IMR-90 (cell line): ENCODE measurements around the gene FTCDNL1. TPM values are rescaled to one million over a fixed set of nuclear protein-coding genes. Genes with fewer than 3 reads are reported as not detected.

Experiments
- ATAC-seq: fragments of 200-7000 bp; cut with Tn5 transposase; 2 replicates; pipeline ENCODE4 v1.9.1; 2020; ENCODE audit warnings: low read depth, mild to moderate bottlenecking, moderate library complexity
- BruUV-seq: library from RNA; stranded (reverse); fragments of 400-500 nt; replicated peaks from 2 replicates; lab custom pipeline; 2021; lab: Mats Ljungman, UMichigan
- CTCF ChIA-PET: fragments of 300-600 bp; formaldehyde crosslinking; extraction: SDS; loops from one replicate; lab custom pipeline; 2021; ENCODE audit warnings: antibody characterized with exemption; lab: Yijun Ruan, JAX
- POLR2A ChIA-PET: fragments of 300-600 bp; sonication (Branson Sonifier 250); formaldehyde crosslinking; loops from one replicate; lab custom pipeline; 2022; ENCODE audit warnings: antibody characterized with exemption; ENCODE audit not compliant: unreplicated experiment; lab: Charles Lee
- DNase-seq: peaks from one replicate; pipeline ENCODE4 v3.0.0; 2013
- H2AFZ ChIP-seq: replicated peaks from 2 replicates; pipeline ENCODE3; 2013; ENCODE audit warnings: low read length, mild to moderate bottlenecking; ENCODE audit not compliant: poor library complexity
- H2AK5ac ChIP-seq: 2 replicates; pipeline ENCODE4 v1.6.1; 2013; ENCODE audit warnings: low read depth, low read length, inconsistent platforms
- H2AK9ac ChIP-seq: replicated peaks from 2 replicates; pipeline ENCODE3; 2013; ENCODE audit warnings: mild to moderate bottlenecking, low read depth, low read length, moderate library complexity; ENCODE audit not compliant: poor library complexity
- H2BK120ac ChIP-seq: 2 replicates; pipeline ENCODE4 v1.6.1; 2013; ENCODE audit warnings: low read depth, low read length, inconsistent platforms
- H2BK15ac ChIP-seq: 3 replicates; pipeline ENCODE4 v1.6.1; 2013; ENCODE audit warnings: low read depth, low read length, inconsistent platforms
- H2BK20ac ChIP-seq: 2 replicates; pipeline ENCODE4 v1.6.1; 2013; ENCODE audit warnings: low read depth, mild to moderate bottlenecking, inconsistent platforms, low read length, moderate library complexity
- H2BK5ac ChIP-seq: 2 replicates; pipeline ENCODE4 v1.6.1; 2013; ENCODE audit warnings: mild to moderate bottlenecking, low read depth, low read length, inconsistent platforms; ENCODE audit not compliant: poor library complexity, severe bottlenecking
- H3K14ac ChIP-seq: replicated peaks from 2 replicates; pipeline ENCODE4 v1.6.1; 2013; ENCODE audit warnings: low read depth, low read length, inconsistent platforms
- H3K18ac ChIP-seq: 2 replicates; pipeline ENCODE4 v1.6.1; 2013; ENCODE audit warnings: low read depth, low read length, control low read depth
- H3K23ac ChIP-seq: 2 replicates; pipeline ENCODE4 v1.6.1; 2013; ENCODE audit warnings: low read depth, low read length, inconsistent platforms
- H3K27ac ChIP-seq: 2 replicates; pipeline ENCODE4 v1.5.1; 2013; ENCODE audit warnings: mild to moderate bottlenecking, control low read depth, low read length; ENCODE audit not compliant: insufficient read depth
- H3K27me3 ChIP-seq: 2 replicates; pipeline ENCODE4 v1.6.1; 2013; ENCODE audit warnings: low read length; ENCODE audit not compliant: control insufficient read depth, insufficient read depth
- H3K36me3 ChIP-seq: 2 replicates; pipeline ENCODE4 v1.6.1; 2013; ENCODE audit warnings: low read length, mixed read lengths; ENCODE audit not compliant: control insufficient read depth, insufficient read depth
- H3K4ac ChIP-seq: 2 replicates; pipeline ENCODE4 v1.6.1; 2013; ENCODE audit warnings: low read depth, low read length, inconsistent platforms
- H3K4me1 ChIP-seq: 2 replicates; pipeline ENCODE4 v1.6.1; 2013; ENCODE audit warnings: low read length, mixed read lengths; ENCODE audit not compliant: control insufficient read depth, insufficient read depth
- H3K4me2 ChIP-seq: 2 replicates; pipeline ENCODE4 v1.6.1; 2013; ENCODE audit warnings: low read depth, mild to moderate bottlenecking, control low read depth, low read length, moderate library complexity
- H3K4me3 ChIP-seq: 2 replicates; pipeline ENCODE4 v1.5.1; 2013; ENCODE audit warnings: low read depth, mild to moderate bottlenecking, control low read depth, low read length, moderate library complexity; ENCODE audit not compliant: insufficient read depth
- H3K56ac ChIP-seq: 2 replicates; pipeline ENCODE4 v1.6.1; 2013; ENCODE audit warnings: low read length, inconsistent platforms; ENCODE audit not compliant: insufficient read depth; ENCODE audit errors: extremely low read depth
- H3K79me1 ChIP-seq, 2 experiments: 2 replicates each; pipeline ENCODE4 v1.6.1; 2013; ENCODE audit warnings: low read length in 2 of 2, inconsistent platforms in 1 of 2, low read depth in 1 of 2
- H3K9ac ChIP-seq: 2 replicates; pipeline ENCODE4 v1.6.1; 2013; ENCODE audit warnings: low read depth, low read length, control low read depth
- H3K9me1 ChIP-seq: 2 replicates; pipeline ENCODE4 v1.6.1; 2013; ENCODE audit warnings: low read length, inconsistent platforms; ENCODE audit not compliant: insufficient read depth
- H3K9me3 ChIP-seq: 2 replicates; pipeline ENCODE4 v1.6.1; 2013; ENCODE audit warnings: low read length; ENCODE audit not compliant: control insufficient read depth, insufficient read depth
- H4K20me1 ChIP-seq: 2 replicates; pipeline ENCODE4 v1.6.1; 2013; ENCODE audit warnings: low read length, inconsistent platforms; ENCODE audit not compliant: insufficient read depth
- H4K5ac ChIP-seq: 2 replicates; pipeline ENCODE4 v1.6.1; 2013; ENCODE audit warnings: mild to moderate bottlenecking, low read depth, low read length, control low read depth
- H4K8ac ChIP-seq, 2 experiments: 2 replicates each; pipeline ENCODE4 v1.6.1; 2013; ENCODE audit warnings: low read depth in 2 of 2, low read length in 2 of 2, control low read depth in 1 of 2, inconsistent platforms in 1 of 2
- H4K91ac ChIP-seq: 2 replicates; pipeline ENCODE4 v1.6.1; 2013; ENCODE audit warnings: low read depth, low read length, inconsistent platforms; ENCODE audit not compliant: insufficient read depth
- BHLHE40 ChIP-seq: fragments of 150-350 bp; IDR thresholded peaks from 2 replicates; pipeline ENCODE4 v1.6.1; 2016; ENCODE audit warnings: mild to moderate bottlenecking, low read depth, low read length
- CEBPB ChIP-seq: IDR thresholded peaks from 2 replicates; pipeline ENCODE4 v1.6.1; 2012; ENCODE audit warnings: low read depth, low read length, improper control_type of control experiment
- CHD1 ChIP-seq: IDR thresholded peaks from 2 replicates; pipeline ENCODE4 v1.6.1; 2012; ENCODE audit warnings: low read depth, low read length, improper control_type of control experiment
- CTCF ChIP-seq: conservative IDR thresholded peaks from 2 replicates; pipeline ENCODE4 v1.5.1; 2012; ENCODE audit warnings: mild to moderate bottlenecking, low read depth, low read length, improper control_type of control experiment
- ELK1 ChIP-seq: fragments of 150-350 bp; IDR thresholded peaks from 2 replicates; pipeline ENCODE4 v1.6.1; 2016; ENCODE audit warnings: low read depth, mild to moderate bottlenecking, low read length, moderate library complexity, borderline replicate concordance
- MAFK ChIP-seq: IDR thresholded peaks from 2 replicates; pipeline ENCODE4 v1.6.1; 2012; ENCODE audit warnings: low read depth, low read length, improper control_type of control experiment
- MAZ ChIP-seq: IDR thresholded peaks from 2 replicates; pipeline ENCODE4 v1.6.1; 2012; ENCODE audit warnings: low read depth, mild to moderate bottlenecking, low read length, improper control_type of control experiment, moderate library complexity, borderline replicate concordance
- NFE2L2 ChIP-seq: fragments of 150-350 bp; IDR thresholded peaks from 2 replicates; pipeline ENCODE4 v1.6.1; 2016; ENCODE audit warnings: low read depth, mild to moderate bottlenecking, low read length
- POLR2A ChIP-seq: IDR thresholded peaks from 2 replicates; pipeline ENCODE4 v1.6.1; 2012; ENCODE audit warnings: mild to moderate bottlenecking, low read depth, low read length
- RAD21 ChIP-seq: IDR thresholded peaks from 2 replicates; pipeline ENCODE4 v1.6.1; 2012; ENCODE audit warnings: low read length, improper control_type of control experiment
- RCOR1 ChIP-seq: IDR thresholded peaks from 2 replicates; pipeline ENCODE4 v1.6.1; 2012; ENCODE audit warnings: mild to moderate bottlenecking, low read length, improper control_type of control experiment; ENCODE audit not compliant: insufficient replicate concordance
- RFX5 ChIP-seq: IDR thresholded peaks from 2 replicates; pipeline ENCODE4 v1.8.0; 2012; ENCODE audit warnings: low read depth, mild to moderate bottlenecking, low read length, moderate library complexity
- SMC3 ChIP-seq: fragments of 150-350 bp; IDR thresholded peaks from 2 replicates; pipeline ENCODE4 v1.6.1; 2016; ENCODE audit warnings: low read depth, mild to moderate bottlenecking, antibody characterized with exemption, low read length, moderate library complexity
- USF2 ChIP-seq: fragments of 150-350 bp; IDR thresholded peaks from 2 replicates; pipeline ENCODE4 v1.6.1; 2017; ENCODE audit warnings: mild to moderate bottlenecking, antibody characterized with exemption, low read length, low read depth
- WGBS, 2 experiments: methylation state at CpG; one replicate each; pipeline versions ENCODE4 v1.1.5 to v1.1.7; 2013; ENCODE audit warnings: missing lambda C conversion rate in 2 of 2; ENCODE audit not compliant: insufficient read length in 1 of 2; ENCODE audit errors: extremely low coverage in 2 of 2; 5-methylcytosine and 5-hydroxymethylcytosine counted together
- dilution Hi-C: fragments of 300-500 bp; cut with HindIII; formaldehyde crosslinking; loops from one replicate; pipeline ENCODE4 v1.14.3; 2018; ENCODE audit warnings: low sequenced_read_pairs; ENCODE audit not compliant: unreplicated experiment
- in situ Hi-C: fragments of 300-500 bp; cut with MboI; formaldehyde crosslinking; loops from 3 replicates; pipeline ENCODE4 v1.14.3; 2019; ENCODE audit warnings: low sequenced_read_pairs, inconsistent platforms, mixed read lengths
- intact Hi-C: fragments of 100-400 bp; cut with micrococcal nuclease; formaldehyde crosslinking; loops from 2 replicates; pipeline ENCODE4 v1.10.0; 2022
- polyA plus RNA-seq, 3 experiments: library from polyadenylated mRNA; depleted of rRNA; stranded (reverse); fragments of >200 nt; gene quantifications; 2 replicates each; pipeline ENCODE4 v1.2.3, GENCODE V29; 2012; ENCODE audit warnings: low replicate concordance in 1 of 3
- total RNA-seq: library from RNA; depleted of rRNA; stranded (reverse); fragments of >200 nt; gene quantifications from 2 replicates; pipeline ENCODE4 v1.2.3, GENCODE V29; 2012

Gene FTCDNL1
- total and polyA plus RNA-seq, 2 of the 4 experiments (the other 2 are of a cell fraction), result 0.18 to 0.21 TPM

GRCh38 chr2:199734651-199735050 is 116.3 kb downstream of the FTCDNL1 start:
- Histone ChIP-seq H3K9me1 (no peaks in the 10 kb centered on the region), H3K27ac (no peak overlapping the region), H3K23ac (no peak overlapping the region), H3K79me1 (no peaks in the 10 kb centered on the region), H3K9me3 (no peaks in the 10 kb centered on the region), H3K4ac (no peak overlapping the region), H2AFZ (no peak overlapping the region), H4K5ac (no peak overlapping the region), H3K36me3 (no peaks in the 10 kb centered on the region), H2BK20ac (no peak overlapping the region), H2AK9ac (no peak overlapping the region), H4K91ac (no peak overlapping the region), H3K18ac (no peak overlapping the region), H2AK5ac (no peak overlapping the region), H3K4me1 (peaks cover 2% of the 10 kb centered on the region; the same call in 1 of the 2 replicates), H2BK15ac (no peak overlapping the region), H3K4me3 (no peak overlapping the region), H2BK120ac (no peak overlapping the region), H4K20me1 (no peaks in the 10 kb centered on the region), H4K8ac (no peak overlapping the region), H3K4me2 (no peak overlapping the region), H3K27me3 (no peaks in the 10 kb centered on the region; the same call in 1 of the 2 replicates), H3K9ac (no peak overlapping the region), H2BK5ac (no peak overlapping the region), H3K56ac (no peak overlapping the region), H3K14ac (no peak overlapping the region)
- in situ Hi-C loops (loop anchor here (25.0 kb wide), 1 partner anchor 1422 kb away; no protein-coding TSS in a partner anchor), intact Hi-C loops (loop anchor here (10.0 kb wide), 1 partner anchor 230 kb away; no protein-coding TSS in a partner anchor), dilution Hi-C loops (no loop called here)
- DNase-seq, result no peak
- TF ChIP-seq CTCF, result no peak
- TF ChIP-seq NFE2L2, result no peak
- no peak for TF ChIP-seq POLR2A
- TF ChIP-seq ELK1, result no peak
- no peak for TF ChIP-seq CEBPB
- TF ChIP-seq SMC3, result no peak
- TF ChIP-seq RCOR1, result no peak
- TF ChIP-seq RFX5, result no peak
- TF ChIP-seq CHD1, result no peak
- no peak for TF ChIP-seq MAFK
- no peak for TF ChIP-seq RAD21
- TF ChIP-seq MAZ, result no peak
- TF ChIP-seq BHLHE40, result no peak
- no peak for TF ChIP-seq USF2
- ChIA-PET CTCF (no interaction called here), POLR2A (interaction anchor here (0.5 kb wide), 1 partner anchor 25 kb away, joined by 3 read pairs; no protein-coding TSS in a partner anchor)
- ATAC-seq, result no peak
- no CpG with 5 or more reads among the region's 1 CpG for WGBS, 2 experiments
- no TSS peak for BruUV-seq
